Left forelimb (tissue), 1 donor: Measurements from ENCODE around the gene PPP1R9A.

Experiments used
- DNase-seq: peaks from one replicate; pipeline ENCODE4 v3.0.0-alpha.2; 2018; ENCODE audit warnings: low spot score

Gene PPP1R9A

DNA sequence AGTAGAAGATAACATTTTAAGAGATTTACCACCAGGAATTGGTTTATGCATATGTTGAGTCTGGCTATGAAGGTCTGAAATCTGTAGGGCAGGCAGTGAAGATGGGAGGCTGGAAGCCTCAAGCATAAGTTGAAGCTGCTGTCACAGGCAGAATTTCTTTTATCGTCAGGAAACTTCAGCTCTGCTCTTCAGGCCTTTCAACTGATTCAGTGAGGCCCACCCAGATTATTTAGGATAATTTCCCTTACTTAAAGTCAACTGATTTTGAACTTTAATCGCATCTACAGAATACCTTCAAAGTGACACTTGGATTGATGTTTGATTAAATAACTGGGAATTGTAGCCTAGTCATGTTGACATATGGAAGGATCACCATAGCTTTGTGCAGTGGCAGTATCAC lies 190.5 kb downstream of the PPP1R9A start:
- no peak for DNase-seq

DNA sequence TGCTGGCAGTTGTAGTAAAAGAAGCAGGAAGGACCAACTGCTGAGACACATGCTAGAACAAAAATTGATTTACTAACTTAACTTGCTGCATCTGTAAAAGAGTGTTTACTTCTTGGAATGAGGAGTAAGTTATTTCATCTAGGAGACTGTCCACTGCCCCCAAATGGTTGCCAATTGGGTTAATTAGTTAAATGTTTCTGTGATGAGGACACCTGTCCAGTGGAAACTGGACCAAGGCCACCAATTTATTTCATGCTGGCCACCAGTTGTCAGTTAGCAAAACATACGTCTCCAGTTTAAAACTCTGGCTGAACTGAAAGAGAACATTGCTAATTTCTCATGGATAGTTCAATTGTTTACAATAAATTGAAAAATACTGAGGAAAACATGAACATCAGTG lies 191.7 kb downstream of the PPP1R9A start:
- no peak for DNase-seq

DNA sequence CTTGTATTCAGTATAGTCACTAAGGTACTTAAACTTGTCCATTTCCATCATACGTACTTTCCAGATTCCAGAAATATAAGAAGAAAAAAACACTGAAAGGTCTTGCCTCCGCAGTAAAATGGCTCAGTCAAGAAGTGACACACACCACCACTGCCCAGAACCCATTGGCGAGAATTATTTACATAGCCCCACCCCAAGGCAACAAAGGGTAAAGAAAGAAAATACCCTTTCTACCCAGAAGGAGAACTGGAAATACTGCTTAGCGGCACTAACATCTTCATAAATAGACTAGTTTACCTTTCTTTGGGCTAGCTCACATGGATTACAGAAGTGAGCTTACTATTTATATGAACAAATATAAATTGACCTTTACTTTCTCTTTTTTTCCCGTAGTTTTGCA lies 194.0 kb downstream of the PPP1R9A start:
- DNase-seq: no peak

DNA sequence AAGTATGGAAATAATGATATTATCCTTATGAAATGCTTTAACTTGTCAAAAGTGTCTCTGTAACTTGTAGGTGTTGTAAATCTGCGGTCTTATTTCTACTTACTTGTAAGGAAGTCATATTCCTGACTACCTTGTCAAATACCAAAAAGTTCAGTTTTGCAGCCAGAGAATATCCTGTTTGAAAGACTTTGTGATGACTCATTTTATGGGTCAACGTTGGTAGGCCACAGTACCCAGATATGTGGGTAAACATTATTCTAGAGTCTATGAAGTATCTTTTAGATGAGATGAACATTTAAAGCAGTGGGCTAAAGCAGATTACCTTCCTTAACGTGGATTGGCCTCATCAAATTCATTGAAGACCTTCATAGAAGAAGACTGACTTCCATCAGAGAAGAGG lies 195.3 kb downstream of the PPP1R9A start:
- no peak for DNase-seq

DNA sequence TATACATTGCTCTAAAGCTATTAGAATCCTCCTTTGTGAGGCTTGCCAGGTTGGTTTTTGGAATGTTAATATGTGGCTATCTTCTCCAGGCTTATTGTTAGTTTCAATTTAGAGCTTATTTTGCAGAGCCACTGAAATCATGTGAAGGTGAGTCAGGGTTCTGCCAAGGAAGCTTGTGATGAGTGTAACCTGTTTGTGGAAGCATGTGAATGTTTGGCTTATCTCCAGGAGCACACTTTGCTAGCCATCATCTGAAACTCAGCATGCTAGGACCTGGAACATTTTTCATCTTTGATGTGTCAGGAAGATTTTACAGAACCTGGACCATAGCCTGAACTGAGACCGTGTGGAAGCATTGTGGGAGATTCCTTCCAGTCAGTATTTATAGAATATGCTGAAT lies 197.3 kb downstream of the PPP1R9A start:
- DNase-seq: no peak

DNA sequence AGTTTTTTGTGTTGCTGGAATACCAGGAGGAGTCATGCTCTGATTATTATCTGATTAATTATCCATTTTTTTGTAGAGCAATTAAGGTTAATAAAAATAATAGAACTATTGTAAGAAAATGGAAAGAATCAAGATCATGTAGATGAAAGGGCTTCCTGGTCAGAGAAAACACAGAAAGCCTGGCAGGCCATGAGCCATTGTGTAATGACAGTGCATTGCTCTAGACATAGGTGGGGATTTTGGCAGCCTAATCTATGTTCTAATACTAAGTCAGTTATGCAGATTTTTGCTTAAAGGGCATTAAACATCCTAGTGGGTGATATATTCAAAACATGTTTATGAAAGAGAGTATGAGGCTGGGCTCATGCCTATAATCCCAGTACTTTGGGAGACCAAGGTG lies 198.2 kb downstream of the PPP1R9A start:
- no peak for DNase-seq

DNA sequence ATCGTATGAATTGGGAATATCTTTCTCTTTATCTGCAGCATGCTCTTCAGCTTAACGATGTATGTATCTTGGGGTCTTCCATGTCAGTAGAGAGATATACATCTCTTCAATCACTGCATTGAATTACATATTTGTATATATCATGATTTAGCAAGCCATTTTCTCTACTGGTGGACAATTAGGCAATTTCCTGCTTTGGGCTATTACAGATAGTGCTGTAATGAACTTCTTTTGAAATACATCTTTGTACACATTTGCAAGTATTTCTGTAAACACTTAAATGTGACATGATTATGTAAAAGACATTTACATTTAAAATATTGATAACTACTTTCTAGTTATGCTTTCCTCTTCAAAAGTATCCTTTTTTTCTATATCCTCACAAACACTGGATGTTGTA lies 199.0 kb downstream of the PPP1R9A start:
- DNase-seq: no peak

DNA sequence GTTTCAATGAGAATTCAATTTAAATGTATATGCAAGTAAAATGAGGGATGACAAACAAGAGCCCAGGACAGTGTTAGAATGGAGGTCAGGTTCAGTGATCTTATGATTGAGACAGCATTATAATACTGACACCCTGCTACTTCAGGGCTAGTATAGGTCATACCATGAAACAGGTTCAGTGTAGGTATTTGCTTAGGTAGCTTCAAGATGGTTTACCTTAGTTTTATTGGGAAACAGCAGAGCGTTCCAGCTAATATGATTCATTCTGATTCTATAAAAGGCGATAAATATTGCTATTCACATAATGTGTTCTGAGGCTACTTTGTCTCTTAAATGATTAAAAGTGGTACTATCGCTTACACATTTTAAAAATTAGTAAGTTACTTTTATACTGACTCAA lies 203.3 kb downstream of the PPP1R9A start:
- no peak for DNase-seq

DNA sequence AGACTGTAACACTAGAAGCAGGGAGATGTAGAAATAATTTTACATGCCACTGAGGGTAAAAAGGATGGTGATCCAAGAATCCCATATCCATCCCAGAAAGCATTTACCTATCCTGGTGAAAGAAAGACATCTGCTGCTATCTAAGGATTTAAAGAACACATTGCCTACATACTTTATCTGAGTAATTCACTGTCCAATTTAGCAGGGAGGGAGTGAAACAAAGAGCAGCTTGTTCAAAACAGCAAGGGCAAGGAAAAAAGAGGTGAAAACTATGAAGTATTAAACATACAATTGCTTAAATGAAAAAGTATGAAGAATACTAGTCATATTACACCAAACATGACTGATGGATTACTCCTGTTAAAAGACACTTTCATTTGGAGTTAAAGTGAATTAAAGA lies 206.2 kb downstream of the PPP1R9A start:
- DNase-seq: no peak

DNA sequence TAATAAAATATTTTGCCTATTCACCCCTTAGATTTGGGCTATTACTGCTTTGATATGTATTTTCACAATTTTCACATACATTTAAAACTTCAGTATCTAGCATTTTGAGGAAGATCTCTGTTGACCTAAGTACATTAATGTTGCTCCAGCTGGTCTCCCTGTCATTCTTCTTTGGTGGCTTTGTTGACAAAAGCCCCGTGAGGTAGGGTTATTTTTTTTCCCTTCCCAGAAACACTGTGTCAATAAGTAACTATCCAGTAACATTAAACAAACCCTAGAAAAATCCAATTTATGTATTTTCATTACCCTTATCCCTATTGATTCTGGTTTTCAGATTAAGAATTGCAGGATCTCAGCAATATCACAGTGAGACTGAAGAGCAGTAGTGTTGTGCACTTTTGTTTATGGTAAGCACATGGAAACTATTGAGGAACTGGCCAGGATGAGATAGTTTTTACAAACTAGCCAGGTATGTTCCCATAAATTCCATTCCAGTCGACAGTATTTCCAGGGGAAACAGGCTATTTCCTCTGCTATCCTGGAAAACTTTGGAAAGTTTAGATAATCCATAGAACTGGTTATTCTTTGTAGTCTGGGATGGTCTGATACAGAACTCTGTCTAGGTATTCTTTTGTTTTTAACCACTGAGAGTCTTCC lies 218.8 kb downstream of the PPP1R9A start:
- DNase-seq: no peak

DNA sequence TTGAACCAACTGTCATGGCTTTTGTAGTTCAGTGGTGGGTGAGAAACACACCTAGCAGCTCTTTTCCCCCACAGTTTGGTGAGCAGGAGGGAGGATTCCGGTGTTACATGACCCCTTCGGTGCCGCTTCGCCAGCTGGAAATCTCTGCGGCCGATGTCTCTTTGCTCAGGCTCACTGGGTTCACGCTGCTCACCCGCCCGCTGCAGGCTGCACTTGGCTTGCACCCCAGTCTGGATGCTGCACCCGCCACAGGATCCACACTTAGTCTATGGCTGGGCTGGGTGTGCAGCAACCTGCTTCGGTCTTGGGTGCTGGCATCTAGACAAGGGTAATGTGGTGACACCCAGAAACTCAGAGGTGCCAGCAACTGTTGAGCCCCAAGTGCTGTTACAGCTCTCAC lies 225.1 kb downstream of the PPP1R9A start:
- DNase-seq: no peak

DNA sequence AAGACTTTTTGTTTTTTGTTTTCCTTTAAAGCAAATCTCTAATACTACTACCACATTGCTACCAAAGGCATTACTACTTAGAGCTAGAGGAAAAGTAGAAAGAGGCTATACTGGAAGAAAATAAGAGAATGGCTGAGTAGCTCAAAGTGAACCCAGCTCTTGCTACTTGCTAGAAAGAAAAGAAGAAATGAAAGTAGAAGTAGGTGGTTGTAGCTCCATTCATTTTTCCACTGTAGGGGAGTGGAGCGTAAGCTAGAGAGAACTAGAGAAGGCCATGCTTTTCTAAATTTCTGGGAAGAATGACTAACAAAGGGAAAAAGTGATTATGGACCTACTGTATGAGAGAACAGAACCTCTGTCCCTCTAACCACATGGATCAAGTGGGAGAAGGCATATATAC lies 232.5 kb downstream of the PPP1R9A start:
- DNase-seq: no peak

DNA sequence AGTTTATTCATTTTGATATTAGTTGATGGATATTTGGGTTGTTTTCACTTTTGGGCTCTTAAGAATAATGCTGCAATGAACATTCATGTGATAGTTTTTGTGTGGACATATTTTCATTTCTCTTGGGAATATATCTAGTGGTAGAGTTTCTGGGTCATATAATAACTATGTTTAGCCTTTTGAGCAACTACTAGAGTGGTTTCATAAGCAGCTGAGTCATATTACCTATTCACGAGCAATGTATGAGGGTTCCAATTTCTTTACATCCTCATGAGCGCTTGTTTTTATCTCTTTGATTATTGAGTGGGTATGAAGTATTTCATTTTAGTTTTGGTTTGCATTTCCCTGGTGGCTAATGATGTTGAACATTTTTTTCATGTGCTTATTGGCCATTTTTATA lies 234.4 kb downstream of the PPP1R9A start:
- no peak for DNase-seq

DNA sequence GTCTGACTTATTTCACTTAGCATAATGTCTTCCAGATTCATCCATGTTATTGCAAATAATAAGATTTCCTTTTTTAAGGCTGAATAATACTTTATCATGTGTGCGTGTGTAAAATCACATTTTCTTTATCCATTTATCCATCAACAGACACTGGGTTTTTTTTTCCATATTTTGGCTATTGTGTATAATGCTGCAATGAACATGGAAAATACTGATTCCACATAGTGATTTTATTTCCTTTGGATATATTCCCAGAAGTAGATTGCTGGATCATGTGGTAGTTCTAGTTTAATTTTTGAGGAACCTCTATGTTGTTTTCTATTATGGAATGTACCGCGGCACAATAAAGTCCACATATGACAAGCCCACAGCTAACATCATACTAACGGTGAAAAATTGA lies 236.9 kb downstream of the PPP1R9A start:
- no peak for DNase-seq

DNA sequence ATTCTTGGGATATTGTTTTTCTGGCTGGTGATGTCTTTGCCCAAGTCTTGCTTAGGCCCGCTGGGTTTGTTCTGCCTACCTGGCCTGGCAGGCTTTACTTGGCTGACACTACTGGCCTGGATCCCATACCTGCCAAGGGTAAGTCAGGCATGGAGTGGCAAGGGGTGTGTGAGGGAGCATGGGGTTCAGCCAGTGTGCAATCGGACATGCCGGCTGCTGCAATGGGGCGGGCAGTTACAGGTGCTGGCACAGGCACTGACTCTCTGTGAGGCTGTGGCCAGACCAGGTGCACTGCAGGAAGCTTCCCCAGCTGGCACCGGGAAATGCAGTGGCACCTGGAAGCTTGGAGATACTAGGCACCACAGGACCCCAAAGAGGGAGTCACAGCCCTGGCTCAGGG lies 248.6 kb downstream of the PPP1R9A start:
- DNase-seq: no peak

DNA sequence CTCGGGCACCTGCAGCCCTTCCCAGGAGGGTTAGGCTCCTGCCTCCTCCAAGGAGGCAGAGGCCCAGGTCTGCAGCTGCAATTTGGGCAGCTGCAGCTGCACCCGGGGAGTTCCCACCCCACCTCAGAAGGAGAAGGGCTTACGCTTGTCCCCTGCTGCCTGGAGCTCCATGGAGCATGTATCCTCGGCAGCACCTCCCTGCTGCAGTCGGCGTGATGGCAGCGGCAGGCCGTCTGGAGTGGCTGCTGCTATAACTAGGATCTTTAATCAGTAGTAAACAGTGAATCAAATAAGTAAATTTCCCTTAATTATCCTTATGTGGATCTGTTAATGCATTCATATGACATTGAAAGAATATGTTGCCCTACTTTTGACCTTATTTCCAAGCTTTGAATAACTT lies 250.0 kb downstream of the PPP1R9A start:
- no peak for DNase-seq

DNA sequence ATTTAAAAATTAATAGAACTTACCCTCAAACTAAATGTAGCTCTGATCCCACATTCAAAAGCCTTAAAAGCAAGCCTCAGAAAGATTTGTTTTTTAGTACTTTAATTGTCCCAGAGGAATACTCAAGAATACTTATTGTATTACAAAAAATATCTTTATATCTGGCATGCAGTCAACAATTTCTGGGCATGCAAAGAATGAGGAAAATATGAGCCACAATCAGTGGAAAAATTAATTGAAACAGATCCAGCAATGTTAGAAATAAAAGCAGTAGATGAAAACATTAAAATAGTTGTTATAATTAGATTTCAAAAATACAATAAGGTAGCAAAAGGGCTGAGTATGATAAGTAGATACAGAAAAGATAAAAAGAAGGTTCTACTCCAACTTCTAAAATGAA lies 262.3 kb downstream of the PPP1R9A start:
- no peak for DNase-seq

DNA sequence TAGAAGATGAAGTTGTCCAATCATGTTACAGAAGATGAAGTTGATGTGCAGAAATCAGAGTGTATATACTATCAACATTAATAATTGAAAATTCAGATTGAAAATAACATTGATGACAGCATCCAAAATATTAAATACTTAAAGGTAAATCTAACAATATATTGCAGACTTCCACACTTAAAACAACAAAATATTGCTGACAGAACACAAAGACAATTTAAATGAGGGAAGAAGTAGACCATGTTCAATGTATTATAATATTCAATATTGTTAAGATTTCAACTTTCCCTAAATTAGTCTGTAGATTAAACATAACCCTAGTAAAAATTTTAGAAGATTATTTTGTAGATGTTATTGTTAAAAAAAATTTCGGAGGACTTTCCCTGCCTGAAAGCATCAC lies 265.0 kb downstream of the PPP1R9A start:
- no peak for DNase-seq

DNA sequence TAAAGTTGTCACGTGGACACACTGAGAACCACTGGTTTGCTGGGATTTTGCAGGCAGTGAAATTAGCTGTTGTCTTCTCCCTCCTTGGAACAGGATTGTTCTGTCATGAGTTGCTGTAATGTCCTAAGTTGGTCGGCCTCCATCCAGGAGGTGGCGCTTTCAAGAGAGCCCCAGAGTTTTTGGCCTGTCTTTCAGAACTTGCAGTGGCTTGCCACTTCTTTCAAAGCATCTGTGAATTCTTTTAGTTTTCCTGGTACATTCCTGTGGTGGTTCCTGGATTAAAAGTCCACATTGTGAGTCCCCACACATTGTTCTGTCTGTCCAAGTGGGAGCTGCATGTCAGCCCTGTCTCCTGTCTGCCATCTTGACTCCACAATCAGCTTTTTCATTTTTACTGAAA lies 283.1 kb downstream of the PPP1R9A start:
- no peak for DNase-seq

DNA sequence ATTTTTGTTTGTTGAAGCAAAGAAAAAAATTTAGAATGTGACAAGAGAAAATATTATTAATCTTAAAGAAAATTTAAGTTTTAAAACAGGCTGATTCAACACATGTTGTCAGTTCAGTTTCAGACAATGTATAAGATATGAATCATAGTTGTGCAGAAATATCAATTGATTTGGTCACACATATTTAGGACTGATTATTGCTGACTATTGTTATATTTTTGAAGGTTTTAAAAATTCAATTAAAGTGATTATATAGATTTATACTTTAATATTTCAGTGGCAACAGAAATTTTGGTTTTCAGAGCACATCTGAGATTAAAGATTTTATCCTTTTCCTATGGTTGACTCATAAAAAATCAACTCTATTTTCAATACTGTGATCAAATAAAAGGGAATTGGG lies 284.4 kb downstream of the PPP1R9A start:
- no peak for DNase-seq

DNA sequence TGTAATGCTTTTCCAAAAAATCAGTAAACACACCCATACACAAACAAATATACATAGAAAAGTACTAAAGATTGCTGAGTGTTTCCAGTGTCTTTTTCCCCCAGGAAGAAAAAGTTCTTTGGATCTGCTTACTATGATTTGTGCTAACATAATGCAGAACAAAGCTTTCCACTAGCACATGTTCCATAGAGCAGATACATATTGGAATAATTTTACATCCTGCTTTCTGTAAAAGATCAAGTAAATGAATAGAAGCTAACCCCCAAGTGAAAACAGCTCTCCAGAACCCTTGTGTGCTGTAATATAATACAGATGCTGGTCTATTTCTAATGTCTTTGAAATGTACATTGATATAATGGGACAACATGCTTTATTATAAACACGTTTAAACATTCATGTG lies 291.5 kb downstream of the PPP1R9A start:
- DNase-seq: no peak

DNA sequence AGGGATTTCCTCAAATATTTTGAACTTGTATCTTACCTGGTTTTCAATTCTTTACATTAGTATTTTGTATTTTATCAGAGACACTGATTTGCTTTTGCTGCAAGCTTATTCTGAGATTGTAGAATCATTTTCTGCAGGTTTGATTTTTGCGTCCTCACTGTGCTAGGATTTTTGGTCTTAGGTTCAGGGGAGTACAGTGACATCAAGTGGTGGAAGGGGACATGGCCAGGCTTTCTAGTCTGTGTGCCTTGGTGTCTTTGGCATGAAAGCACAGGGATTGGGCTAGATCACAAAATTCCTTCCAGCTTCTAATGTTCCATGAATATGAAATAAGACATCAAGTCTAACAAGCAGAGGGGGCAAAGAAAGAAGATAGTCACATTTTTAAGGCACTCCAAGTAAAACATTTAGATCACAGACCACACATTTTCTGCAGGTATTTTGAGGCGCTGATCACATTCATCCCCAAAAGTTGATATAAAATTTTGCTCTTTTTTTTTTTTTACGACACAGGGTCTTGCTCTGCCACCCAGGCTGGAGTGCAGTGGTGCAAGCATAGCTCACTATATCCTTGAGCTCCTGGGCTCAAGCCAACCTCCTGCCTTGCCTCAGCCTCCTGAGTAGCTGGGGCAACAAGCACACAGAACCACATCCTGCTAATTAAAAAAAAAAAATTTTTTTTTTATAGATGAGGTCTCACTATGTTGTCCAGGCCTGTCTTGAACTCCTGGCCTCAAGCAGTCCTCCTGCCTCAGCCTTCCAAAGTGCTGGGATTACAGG lies 292.6 kb downstream of the PPP1R9A start:
- peak; percentile 73 for DNase-seq

DNA sequence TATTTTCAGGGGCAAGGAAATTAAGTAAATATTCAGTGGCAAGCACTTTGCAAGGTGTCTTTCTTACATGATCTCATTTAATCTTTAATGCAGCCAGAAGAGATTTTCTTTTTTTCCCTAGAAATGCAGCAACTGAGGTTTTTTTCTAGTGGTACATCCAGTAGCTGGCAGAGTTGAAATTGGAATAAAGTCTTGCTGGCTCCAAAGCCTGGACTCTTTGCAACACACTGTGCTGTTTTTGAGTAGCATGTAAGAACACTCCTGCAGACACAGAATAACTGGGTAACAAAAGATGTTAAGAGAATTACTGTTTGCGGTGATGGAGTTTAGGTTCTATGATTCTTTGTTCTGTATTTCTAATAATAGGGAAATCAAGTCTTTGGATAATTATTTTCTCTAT lies 293.3 kb downstream of the PPP1R9A start:
- no peak for DNase-seq

DNA sequence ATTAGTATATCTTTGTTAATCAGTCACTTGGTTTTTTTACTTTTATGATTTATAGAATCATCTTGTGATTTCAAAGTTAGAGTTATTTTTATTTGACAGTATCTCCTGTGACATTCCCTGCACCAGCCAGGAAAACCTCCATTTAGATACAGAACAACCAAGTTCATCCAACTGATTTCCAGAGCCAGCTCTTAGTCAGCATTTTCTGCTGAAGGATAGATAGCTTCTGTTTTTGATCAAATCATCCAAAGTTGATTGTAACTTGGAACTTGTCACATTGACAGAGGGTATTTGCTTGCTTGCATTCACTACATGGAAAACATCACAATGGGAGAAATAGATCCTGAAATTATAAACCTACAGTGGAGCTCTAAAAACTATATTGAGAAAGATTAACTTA lies 294.3 kb downstream of the PPP1R9A start:
- no peak for DNase-seq
